HG03196 (cell line): ENCODE measurements around the gene DENND4B.
A peak's percentile ranks its signal among the peaks of the same experiment; 100 is the strongest.
"Not testable (repeated sequence)": the region's sequence is repeated elsewhere in the genome, so short reads cannot be mapped to it uniquely, and the experiment has no call there.

ENCODE experiments used
- ATAC-seq: cut with Tn5 transposase; IDR thresholded peaks from one replicate; pipeline ENCODE4 v1.9.1; 2021; ENCODE audit not compliant: unreplicated experiment

The DENND4B gene

DNA sequence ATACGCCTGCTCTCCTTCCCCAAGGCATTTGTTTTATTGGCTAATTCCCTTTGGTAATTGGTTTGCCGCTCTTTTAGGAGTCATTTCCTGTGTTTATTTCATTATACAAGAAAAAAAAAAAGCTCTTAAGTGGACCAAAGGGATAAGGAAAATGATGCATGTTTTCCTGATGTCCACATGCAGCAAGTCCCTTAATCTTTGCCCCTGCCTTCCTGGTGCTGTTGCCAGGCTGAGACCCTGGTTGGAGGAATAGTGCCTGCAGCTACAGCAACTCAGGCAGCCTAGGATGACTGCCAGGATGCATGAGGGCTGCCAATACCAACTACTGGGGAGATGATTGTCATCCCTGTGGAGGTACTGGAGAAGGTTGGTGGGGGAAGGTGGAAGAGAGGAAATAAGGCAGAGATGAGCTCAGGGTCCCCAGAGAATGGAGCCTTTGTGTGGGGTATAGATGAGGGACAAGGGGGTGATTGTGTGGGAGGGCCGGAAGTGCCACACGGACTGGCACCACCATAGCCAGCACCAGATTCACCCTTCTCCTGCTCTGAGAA lies 17.7 kb downstream of the DENND4B start:
- ATAC-seq: no peak

DNA sequence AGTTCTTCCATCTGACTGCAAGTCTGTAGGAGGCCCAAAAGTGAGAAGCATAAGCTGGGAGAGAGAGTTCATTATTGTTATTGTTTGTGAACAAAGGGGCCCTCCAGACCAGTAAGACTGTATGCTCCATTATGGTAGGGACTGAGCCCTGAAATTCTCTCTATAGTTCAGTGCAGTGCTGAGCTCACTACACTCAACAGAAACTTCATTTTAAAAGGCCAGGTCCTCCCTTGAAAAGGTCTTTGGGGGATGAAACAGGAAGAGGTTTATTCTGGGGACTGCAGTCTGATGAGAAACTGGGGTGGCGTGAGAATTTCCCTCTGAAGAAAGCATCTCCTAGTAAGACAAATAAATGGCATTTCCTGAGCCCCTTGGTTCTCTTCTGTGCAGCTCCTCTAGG lies 18.3 kb downstream of the DENND4B start:
- no peak for ATAC-seq

DNA sequence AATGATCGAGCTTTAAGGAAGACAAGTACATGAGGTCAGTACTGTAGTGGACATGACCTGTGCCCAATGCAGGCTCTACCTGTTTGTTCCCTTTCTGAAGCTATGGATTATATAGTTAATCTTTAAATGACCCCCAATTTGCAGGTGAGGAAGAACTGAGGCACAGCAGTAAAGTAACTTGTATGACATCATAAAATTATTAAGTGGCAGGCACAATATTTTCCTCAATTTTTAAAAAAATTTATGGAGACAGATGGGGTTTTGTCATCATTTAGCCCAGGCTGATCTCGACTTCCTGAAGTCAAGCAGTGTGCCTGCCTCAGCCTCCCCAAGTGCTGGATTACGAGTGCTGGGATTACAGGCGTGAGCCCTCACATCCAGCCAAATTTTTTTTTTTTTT lies 20.1 kb downstream of the DENND4B start:
- no peak for ATAC-seq

DNA sequence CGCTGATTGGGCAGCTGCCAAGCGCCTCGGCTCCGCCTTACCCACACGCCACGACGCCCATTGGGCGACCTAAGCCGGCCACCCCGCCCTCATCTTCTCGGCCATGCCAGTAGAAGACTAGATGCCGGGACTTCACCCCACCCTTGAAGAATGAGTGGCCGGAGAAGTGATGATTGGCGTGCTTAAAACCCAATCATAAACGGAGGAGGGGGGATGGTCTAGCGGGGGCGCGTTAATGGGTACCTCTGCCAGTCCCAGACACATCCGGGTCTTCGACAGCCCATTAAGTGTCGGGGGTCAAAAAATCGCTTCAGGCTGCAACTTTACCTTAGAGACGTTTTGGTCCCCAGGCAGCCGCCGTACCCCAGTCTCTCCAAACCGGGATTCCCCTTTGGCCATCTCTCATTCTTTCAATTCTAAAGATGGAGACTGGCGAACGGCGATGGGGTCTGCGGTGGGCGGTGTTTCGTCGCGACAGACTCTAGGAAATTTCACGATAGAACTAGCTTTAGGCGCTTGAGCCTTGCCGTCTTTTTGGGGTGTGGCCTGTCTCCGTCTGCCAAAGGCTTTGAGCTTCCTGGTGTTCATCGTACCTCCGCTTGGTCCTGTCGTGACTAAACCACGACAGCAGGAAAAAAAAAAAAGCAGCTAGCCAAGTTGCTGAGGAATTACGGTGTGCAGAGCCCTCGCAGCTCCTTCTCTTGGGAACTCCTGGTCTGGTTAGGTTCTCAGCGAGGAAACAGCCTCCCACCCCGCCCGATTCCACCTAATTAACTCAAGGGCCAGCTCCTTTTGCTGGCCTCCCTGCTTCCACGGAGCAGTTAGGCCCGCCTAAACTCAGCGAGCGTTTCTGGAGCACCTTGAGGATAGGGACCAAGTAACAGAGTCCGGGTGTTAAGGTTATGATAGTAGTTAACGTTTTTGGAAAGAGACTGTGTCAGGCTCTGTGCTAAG lies 23.3 kb downstream of the DENND4B start, which contains the start of gene GATAD2B:
TSS of gene GATAD2B (minus strand) at position 1 of the 954 bp plus-strand sequence. CDS start 94,625 bp downstream, outside the sequence.
- peak; percentile 91 for ATAC-seq

DNA sequence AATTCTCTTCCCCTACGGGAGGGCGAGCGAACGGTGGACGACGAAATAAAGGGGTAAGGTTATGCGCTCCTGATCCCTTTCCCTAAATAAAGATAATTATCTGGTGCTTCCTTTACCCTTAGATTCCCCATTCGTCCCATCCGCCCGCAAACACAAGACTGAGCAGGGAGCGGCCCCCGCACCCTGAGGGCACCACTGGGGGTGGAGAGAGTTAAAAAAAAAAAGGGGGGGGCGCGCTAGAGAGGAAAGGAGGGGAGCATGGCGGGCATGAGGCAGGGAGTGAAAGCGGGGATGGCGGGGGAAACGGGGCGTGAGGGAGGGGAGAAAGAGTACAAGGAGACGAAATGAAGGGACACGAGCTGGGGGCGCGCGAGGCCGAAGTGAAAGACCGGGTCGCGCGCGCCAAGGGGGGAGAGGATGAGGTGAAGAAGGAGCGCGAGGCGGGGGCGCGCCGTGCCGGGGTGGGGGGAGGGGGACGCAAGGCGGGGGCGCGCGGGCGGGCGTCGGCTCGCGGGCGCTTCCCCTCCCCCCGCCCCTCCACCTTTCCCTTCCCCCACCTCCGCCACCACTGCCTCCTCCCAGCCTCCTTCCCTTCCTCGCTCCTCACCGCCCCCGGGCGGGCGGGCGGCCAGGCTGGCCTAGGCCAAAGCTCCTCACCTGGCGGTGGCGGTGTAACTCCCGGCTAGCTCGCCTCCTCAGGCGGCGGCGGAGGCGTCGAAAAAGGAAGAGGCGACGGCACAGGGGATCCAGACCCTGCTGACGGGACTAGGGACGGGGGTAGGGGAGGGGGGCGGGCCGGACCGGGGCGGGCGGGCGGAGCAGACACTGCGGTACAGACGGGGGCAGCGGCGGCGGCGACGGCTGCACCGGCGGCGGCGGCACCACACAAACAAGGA lies 24.2 kb downstream of the DENND4B start:
- ATAC-seq: peak; percentile 26

DNA sequence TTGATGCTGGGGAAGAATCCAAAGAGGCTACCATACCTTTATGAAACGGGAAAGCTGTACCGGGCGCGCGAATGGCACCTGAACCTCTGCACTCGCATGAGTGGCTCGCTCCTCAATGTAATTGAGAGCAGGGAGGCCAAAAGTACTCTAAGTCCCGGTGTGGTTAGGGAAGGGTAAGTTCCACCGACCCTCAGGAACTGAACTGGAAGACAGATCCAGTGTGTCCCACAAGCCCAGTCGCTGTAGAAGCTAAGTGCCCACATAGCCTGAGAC lies 24.8 kb downstream of the DENND4B start:
- no peak for ATAC-seq

DNA sequence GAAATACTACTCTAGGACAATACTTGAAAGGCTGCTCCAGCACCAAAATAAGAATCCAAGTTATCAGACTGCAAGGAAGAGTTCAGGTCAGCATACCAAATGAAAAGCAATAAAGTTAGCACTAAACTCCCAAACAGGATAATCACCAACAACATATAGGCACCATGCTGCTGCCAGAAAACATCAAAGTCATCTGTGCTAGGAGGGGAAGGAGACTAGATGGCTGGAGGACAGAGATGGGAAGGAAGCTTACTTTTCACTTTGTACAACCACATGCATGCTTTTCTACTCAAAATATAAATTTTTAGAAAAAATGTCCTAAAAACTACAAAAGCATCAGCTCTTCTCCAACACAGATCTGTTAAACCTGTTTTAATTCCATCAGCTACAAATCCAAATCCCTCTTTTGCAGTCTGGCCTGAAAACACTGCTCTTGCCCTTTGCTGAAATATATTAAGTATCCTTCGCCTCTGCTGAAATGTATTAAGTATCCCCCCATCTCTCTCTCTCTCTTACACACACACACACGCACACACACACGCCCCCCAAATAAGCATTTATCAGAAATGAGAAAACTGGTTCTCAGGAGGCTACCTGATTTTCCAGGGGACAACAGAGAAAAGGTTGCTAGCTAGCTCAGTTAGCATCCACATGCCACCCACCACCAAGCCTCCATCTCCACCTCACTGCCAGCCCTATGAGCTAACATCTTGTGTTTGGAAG lies 25.3 kb downstream of the DENND4B start:
- no peak for ATAC-seq

DNA sequence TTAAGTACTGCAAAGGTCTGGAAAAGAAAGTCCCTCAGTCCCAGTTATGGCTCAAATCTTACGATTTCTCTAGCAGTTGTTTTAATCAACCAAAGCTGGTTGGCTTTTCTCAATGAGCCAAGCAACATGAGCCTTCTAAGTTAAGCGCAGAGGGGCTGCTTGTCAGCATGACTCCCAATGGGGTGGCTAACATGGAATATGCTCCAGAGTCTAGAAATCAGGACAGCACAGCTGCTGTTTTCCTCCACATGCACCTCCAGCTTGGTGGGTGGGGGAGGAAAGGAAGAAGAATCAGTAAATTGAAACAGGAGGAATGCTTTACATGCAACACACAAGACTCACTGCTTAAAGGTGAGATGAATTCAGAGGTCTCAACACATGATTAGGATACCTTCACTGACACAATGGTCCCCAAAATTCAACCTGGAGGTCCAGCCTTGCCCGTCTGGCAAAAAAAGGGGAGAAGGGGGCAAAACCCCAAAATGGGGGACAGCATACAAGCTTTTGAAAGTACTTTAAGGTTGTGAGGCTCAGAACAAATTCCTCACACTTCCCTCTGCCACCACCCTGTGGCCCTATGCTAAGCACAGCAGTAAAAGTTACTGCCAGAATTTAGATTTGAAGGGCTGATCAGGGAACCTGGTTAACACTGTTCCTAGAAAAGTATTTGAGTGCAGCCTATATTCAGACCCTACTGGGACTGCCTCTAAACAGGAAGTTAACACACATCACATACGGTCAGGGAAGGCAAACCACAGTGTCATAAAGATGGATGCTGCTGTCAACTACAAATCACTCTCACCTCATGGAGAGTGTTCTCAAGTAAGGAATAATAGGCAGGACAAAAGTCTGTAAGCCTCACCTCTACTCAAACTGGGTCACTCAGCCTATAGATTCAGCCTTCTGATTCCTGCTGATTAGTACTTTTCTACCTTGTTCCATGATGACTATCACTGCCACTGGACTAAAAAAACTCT lies 26.4 kb downstream of the DENND4B start:
- no peak for ATAC-seq

DNA sequence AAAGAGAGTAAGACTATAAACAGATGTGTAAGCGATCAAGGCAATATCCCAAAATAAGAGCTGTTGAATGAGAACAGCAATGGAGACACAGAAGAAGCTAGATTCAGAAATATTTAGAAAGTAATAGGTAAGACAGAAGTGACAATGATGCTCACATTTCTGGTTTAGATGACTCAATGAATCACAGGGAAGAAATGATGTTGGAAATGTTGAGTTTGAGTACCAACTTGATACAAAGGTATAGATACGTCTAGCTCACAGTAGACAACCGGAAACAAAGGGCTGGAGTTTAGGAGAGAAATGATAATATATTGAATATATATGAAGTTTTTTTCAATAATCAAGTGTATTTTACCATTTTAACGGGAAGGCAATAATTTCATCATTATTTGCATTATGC lies 30.2 kb downstream of the DENND4B start:
- no peak for ATAC-seq

DNA sequence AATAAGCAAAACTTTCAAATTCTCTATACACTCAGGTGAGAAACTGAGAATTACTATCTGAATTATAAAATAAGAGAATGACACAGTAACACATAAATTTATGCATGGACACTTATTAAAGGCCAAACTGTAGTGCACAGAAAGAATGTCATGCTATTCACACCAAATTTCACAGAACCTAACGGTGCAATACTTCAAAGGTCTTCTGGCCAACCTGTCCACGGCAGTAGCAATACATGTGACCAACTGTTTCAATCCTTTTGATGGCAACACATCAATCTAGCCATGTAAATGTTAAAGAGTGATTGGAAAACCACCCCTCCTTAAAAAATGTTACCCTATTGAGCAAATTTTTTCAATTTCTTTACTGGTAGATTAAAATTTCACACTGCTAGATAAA lies 34.2 kb downstream of the DENND4B start:
- ATAC-seq: no peak

DNA sequence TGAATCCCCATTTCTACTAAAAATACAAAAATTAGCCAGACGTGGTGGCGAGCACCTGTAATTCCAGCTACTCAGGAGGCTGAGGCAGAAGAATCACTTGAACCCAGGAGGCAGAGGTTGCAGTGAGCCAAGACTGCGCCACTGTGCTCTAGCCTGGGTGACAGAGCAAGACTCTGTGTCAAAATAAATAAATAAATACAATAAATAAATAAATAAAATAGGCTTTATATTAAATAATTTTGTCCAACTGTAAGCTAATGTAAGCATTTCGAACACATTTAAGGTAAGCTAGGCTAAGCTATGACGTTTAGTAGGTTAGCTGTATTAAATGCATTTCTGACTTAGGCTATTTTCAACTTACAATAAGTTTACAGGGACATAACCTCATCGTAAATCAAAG lies 36.0 kb downstream of the DENND4B start:
- not testable (repeated sequence) for ATAC-seq

DNA sequence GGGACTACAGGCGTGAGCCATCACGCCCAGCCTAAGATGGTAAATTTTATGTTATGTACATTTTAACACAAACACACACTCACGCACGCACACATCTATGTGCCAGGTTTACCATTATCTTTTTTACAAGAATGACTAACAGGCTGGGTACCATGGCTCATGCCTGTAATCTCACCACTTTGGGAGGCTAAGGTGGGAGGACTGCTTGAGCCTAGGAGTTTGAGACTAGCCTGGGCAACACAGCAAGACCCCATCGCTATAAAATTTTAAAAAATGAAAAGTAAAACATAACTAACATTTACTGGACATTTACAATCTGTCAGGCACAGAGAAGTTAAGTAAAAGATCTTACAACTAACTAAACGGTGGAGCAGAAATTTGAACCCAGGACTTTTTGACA lies 38.4 kb downstream of the DENND4B start:
- no peak for ATAC-seq

DNA sequence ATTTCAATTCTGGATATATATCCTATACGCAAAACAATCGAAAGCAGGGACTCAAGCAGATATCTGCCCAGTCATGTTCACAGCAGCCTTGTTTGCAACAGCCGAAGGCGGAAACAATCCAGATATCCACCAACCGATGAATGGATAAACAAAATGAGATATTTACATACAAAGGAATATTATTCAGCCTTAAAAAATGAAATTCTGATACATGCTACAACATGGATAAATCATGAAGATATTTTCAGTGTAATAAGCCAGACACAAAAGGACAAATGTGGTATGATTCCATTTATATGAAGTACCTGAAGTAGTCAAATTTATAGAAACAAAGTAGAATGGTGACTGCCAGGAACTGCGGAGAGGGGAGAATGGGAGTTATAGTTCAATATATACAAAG lies 39.4 kb downstream of the DENND4B start:
- no peak for ATAC-seq

DNA sequence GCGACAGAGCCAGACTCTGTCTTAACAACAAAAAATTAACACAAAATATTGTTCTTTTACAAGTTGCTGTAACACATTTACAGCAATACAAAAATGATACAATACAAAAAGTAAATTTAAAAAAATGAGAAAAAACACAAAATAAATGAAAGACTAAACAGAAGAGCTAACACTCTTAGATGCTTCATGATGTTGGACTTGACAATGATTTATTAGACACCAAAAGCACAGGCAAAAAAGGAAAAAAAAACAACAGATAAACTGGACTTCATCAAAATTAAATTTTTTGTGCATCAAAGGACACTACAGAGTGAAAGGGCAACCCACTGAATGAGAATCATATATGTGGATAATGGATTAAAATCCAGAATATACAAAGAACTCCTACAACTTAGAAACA lies 40.1 kb downstream of the DENND4B start:
- no peak for ATAC-seq

DNA sequence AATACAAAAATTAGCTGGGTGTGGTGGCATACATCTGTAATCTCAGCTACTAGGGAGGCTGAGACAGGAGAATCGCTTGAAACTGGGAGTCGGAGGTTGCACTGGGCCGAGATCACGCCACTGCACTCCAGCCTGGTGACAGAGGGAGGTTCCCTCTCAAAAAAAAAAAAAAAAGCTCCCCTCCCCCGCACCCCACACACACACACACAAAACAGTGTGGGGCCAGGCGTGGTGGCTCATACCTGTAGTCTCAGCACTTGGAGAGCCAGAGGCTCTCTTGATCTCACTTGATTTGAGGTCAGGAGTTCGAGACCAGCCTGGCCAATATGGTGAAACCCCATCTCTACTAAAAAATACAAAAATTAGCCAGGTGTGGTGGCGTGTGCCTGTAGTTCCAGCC lies 40.6 kb downstream of the DENND4B start:
- ATAC-seq: not testable (repeated sequence)

DNA sequence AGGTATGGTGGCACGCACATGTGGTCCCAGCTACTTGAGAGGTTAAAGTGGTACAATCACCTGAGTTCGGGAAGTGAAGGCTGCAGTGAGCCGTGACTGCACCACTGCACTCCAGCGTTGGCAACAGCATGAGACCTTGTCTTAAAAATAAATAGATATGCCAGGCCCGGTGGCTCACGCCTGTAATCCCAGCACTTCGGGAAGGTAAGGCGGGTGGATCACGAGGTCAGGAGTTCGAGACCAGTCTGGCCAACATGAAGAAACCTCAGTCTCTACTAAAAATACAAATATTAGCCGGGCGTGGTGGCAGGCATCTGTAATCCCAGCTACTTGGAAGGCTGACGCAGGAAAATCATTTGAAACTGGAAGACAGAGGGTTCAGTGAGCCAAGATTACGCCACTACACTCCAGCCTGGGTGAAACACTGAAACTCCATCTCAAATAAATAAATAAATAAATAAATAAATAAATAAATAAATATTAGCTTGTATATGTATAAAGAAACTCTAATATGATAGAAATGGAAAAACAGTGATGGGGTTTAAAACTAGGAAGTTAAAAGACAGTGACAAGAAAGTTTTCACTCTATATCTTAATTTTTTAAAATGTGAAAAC lies 42.6 kb downstream of the DENND4B start:
- ATAC-seq: no peak

DNA sequence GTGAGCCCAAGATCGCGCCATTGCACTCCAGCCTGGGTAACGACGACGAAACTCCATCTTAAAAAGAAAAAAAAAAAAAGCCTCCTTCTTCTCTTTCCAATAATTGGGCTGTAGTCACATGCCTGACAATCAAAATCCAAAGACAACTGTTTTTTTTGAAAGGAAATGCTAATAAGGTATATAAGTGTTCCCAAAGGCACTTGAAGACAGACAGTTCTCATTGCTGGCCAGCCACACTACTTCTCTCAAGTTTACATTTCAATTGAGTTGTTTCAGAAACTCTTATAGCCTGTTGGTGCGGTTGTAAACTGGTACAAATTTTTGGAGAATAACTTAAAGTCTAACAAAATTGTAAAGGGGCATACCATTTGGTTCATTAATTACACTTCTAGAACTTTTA lies 47.0 kb downstream of the DENND4B start:
- ATAC-seq: no peak

DNA sequence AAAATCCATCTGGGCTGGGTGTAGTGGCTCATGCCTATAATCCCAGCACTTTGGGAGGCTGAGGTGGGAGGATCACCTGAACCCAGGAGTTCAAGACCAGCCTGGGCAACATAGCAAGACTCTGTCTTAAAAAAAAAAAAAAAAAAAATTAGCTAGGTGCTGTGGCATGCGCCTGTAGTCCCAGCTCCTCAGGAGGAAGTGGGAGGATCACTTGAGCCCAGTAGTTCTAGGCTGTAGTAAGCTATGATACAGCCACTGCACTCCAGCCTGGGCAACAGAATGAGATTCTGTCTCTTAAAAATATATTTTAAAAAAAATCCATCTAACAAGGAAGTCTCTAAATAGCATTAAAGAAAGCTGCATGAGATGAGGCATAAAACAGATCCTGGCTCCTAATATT lies 50.7 kb downstream of the DENND4B start:
- not testable (repeated sequence) for ATAC-seq

DNA sequence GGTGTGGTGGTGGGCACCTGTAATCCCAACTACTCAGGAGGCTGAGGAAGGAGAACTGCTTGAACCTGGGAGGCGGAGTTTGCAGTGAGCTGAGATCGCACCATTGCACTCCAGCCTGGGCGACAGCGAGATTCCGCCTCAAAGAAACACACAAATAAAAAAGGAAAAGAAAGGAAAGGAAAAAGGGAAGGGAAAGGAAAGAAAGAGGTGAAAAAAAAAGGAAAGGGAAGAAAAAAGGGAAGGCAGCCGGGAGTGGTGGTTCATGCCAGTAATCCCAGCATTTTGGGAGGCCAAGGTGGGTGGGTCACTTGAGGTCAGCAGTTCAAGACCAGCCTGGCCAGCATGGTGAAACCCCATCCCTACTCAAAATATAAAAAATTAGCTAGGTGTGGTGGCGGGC lies 55.5 kb downstream of the DENND4B start:
- not testable (repeated sequence) for ATAC-seq
